ENCODE measurements around the gene ARF3.

Gene ARF3

GRCh38 chr12:48980953-48981756 lies 23.9 kb upstream of the ARF3 start:
- no peak for TF ChIP-seq CTCF (IDR thresholded peaks at IDR 0.05)
- no peak overlapping the region for H3K27ac ChIP-seq
- peak overlapping the region; percentile 59 for H3K4me3 ChIP-seq
- DNase-seq (ENCODE audit: low spot score) = no peak

GRCh38 chr12:48980389-48980952 lies 23.2 kb upstream of the ARF3 start:
- Histone ChIP-seq H3K4me3 (peak overlapping the region; percentile 59), H3K27ac (no peak overlapping the region)
- DNase-seq (ENCODE audit: low spot score) = no peak
- no peak for TF ChIP-seq CTCF (IDR thresholded peaks at IDR 0.05)

- Histone ChIP-seq H3K27ac (no peak overlapping the region), H3K4me3 (peak overlapping the region; percentile 59)
- DNase-seq (ENCODE audit: low spot score) = no peak
- TF ChIP-seq CTCF (IDR thresholded peaks at IDR 0.05) = no peak
Measured at GRCh38 chr12:48979602-48980388, 22.5 kb upstream of the ARF3 start.

- DNase-seq (ENCODE audit: low spot score) = no peak
- Histone ChIP-seq H3K4me3 (peak overlapping the region; percentile 59), H3K27ac (no peak overlapping the region)
- TF ChIP-seq CTCF (IDR thresholded peaks at IDR 0.05) = no peak
Measured at GRCh38 chr12:48978741-48979601, 21.7 kb upstream of the ARF3 start.

GRCh38 chr12:48978291-48978740 lies 21.0 kb upstream of the ARF3 start, which contains the start of gene WNT1:
Gene WNT1, plus strand, starts transcription at chr12:48978322. Its CDS starts 329 bp downstream, at chr12:48978651.
- no peak for TF ChIP-seq CTCF (IDR thresholded peaks at IDR 0.05)
- no peak for DNase-seq (ENCODE audit: low spot score)
- Histone ChIP-seq H3K4me3 (peak within 1 kb of the TSS; percentile 59), H3K27ac (no peak within 1 kb of the TSS)
